AG09309 (cell line): ENCODE results near the gene PRKCZ.

Experiments
- DNase-seq: peaks from one replicate; pipeline ENCODE4 v3.0.0-alpha.2; 2010; ENCODE audit warnings: low read depth
- H3K4me3 ChIP-seq: 2 replicates; pipeline ENCODE4 v1.5.1; 2011; ENCODE audit warnings: mild to moderate bottlenecking, low read depth, low read length, moderate library complexity; ENCODE audit not compliant: control insufficient read depth
- TF ChIP-seq, protein P1 (sequence below): IDR thresholded peaks from 2 replicates; pipeline ENCODE4 v1.5.1; 2011; ENCODE audit warnings: mild to moderate bottlenecking, low read depth, low read length, inconsistent platforms; ENCODE audit not compliant: insufficient read depth, control insufficient read depth; ENCODE audit errors: missing control alignments

The PRKCZ gene

DNA sequence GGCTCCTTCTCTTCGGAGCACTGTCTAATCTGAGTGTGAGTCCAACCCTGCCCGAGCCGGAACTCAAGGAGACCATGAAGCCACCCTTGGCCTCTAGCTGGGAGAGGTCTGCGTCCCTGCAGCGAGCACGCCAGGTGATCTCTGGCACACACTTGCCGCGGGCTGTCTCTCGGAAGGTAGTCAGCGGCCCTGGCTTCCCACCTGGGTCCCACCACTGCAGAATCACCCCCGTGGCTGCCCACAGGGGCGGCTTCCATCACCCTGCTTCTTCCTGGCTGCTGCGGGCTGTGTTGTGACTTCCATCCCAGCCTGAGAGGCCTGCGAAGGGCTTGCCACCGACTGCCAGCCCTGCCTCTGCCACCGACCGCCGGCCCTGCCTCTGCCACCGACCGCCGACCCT is 127.3 kb downstream of the PRKCZ start:
- TF ChIP-seq, protein P1, sequence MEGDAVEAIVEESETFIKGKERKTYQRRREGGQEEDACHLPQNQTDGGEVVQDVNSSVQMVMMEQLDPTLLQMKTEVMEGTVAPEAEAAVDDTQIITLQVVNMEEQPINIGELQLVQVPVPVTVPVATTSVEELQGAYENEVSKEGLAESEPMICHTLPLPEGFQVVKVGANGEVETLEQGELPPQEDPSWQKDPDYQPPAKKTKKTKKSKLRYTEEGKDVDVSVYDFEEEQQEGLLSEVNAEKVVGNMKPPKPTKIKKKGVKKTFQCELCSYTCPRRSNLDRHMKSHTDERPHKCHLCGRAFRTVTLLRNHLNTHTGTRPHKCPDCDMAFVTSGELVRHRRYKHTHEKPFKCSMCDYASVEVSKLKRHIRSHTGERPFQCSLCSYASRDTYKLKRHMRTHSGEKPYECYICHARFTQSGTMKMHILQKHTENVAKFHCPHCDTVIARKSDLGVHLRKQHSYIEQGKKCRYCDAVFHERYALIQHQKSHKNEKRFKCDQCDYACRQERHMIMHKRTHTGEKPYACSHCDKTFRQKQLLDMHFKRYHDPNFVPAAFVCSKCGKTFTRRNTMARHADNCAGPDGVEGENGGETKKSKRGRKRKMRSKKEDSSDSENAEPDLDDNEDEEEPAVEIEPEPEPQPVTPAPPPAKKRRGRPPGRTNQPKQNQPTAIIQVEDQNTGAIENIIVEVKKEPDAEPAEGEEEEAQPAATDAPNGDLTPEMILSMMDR: no peak
- no peak for DNase-seq
- no peak overlapping the region for H3K4me3 ChIP-seq

DNA sequence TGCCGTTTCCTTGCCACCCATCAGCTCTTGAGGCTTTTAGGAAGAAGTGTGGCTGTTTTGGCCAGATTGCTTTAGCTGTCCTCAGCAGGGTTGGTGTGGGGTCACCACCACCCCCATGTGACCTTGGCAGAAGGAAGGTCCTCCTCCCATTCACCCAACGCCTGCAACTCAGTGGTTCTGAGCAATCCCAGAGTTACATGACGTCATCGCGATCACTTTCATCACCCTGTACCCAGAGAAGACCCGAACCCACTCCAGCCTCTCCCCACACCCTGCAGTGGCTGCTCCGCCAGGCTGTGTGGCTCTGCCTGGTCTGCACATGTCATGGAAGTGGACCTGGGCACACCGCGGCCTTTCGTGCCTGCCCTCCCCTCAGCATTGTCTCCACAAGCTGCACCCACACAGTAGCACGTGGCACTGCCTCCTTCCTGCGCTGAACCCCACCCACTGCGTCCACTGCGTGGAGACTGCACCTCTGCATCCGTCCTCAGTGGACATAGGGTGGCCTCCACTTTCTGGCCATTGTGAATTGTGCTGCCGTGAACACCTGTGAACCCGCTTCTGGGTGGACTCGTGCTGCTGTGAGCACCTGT is 127.8 kb downstream of the PRKCZ start:
- DNase-seq: no peak
- TF ChIP-seq, protein P1: no peak

DNA sequence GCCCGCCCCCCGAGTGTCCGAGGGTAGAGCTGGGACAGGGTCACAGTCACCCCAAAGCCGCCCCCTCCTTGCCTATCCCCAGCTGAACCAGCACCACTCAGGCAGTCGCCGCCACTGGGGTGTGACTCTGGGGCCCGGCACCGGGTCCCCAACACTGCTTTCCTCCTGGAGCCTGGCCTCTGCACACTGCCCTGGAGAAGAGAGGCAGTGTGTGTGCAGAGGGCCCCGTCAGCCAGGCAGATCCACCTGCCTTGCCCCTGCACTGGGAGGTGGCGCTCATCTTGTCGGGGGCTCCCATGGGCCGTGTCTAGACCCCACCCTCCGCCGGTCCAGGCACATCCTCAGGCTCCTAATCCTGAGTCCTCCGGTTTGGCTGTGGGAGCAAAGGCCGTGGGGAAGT is 128.7 kb downstream of the PRKCZ start:
- no peak for DNase-seq
- TF ChIP-seq, protein P1: no peak
- H3K4me3 ChIP-seq: no peak overlapping the region

More for the DNA sequence above, 127.8 kb downstream of the PRKCZ start:
- H3K4me3 ChIP-seq: no peak overlapping the region

DNA sequence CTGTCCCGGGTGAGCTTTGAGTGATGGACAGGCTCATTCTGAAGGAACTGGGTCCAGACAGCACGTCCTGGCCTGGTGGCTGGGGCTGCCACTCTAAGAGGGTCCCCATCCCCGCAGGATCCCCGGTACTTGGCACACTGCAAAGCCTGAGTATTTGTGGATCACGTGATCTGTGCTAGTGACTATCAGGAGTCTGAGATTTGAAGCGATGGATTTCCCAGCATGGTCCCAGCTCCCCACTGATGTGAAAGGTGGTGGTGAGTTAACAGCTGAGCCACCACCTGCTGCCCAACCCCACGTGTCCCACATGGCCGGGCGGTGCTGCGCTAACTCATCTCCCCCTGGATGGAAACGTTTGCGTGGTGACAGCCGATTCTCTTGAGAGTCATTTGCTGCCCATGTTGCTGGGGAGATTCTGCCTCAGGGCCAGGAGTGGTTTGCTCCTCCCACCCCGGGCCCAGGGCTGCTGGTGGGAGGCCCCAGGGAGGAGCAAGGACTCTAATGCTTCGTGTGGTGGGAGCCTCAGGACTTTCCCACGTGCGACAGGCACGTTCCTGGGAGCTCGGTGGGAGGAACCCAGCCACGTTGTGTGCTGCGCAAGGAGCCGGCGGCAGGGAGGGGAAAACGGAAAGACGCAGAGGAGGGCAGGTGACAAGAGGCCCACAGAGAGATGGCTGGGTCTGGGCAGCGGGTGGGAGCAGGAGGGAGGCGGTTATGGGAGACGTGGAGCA is 129.2 kb downstream of the PRKCZ start:
- no peak overlapping the region for H3K4me3 ChIP-seq
- TF ChIP-seq, protein P1: no peak
- DNase-seq: no peak

DNA sequence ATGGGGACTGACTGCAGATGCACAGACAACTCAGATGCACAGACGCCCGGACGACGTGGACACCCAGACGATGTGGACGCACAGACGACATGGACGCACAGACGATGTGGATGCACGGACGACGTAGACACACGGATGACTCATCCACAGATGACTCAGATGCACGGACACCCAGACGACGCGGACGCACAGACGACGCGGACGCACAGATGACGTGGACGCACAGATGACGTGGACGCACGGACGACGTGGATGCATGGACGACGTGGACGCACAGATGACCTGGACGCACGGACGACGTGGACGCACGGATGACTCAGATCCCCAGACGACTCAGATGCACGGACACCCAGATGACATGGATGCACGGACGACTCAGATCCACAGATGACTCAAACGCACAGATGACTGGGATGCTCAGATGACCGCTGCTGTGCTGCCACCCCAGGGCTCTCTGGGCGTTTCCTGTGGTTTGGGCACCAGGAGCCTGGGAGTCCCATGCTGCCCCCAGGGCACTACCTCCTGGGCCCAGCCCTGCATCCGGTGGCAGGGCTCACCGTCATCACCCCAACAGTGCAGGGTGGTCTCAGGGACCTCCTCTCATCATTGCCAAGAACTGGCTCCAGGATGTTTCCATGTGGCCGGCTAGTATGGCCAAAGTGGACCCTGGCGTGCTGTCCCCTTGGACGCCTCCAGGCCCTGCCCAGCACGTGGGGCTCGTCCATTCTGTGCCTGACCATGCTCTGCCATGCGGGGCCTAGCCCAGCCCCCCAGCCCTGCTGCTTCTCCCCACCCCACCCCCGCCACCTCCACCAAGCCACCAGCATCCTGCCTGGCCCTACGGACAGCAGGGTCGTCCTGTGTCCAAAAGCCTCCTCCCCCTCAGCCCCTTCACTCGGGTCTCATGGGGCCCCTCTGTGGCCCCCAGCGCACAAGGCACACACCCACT is 130.4 kb downstream of the PRKCZ start:
- DNase-seq: no peak
- TF ChIP-seq, protein P1: no peak
- no peak overlapping the region for H3K4me3 ChIP-seq

DNA sequence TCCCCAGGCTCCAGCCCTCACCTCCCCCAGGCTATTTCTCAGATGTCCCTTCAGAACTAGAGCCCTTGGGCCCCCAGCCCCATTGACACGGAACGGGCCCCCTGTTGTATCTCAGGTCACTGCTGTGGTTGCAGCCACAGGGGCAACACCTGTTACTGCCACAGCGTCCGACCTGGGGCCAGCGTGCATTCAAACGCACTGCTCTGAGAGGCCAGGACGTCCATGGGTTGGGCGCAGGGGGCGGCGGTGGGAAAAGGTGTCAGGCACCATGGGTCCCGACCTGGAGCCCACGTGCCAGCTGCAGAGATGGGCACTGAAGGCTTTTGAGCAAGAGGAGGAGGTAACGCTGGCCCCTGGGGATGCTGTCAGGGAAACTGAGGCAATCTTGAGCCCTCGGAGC is 131.1 kb downstream of the PRKCZ start:
- H3K4me3 ChIP-seq: no peak overlapping the region
- TF ChIP-seq, protein P1: no peak
- DNase-seq: no peak
